GM21528 (cell line): ENCODE results near the gene FOXE1.

ENCODE experiments used
- ATAC-seq: cut with Tn5 transposase; IDR thresholded peaks from one replicate; pipeline ENCODE4 v1.9.1; 2021; ENCODE audit warnings: mild to moderate bottlenecking, moderate library complexity; ENCODE audit not compliant: unreplicated experiment, low FRiP score

FOXE1 gene

GRCh38 chr9:97861148-97861475 lies 8.1 kb downstream of the FOXE1 start:
- no peak for ATAC-seq

- no peak for ATAC-seq
These were observed 10.3 kb downstream of the FOXE1 start for GRCh38 chr9:97863314-97863713.

GRCh38 chr9:97864396-97864795 lies 11.4 kb downstream of the FOXE1 start:
- no peak for ATAC-seq

- no peak for ATAC-seq
These were observed 13.3 kb downstream of the FOXE1 start for GRCh38 chr9:97866300-97866699.

- no peak for ATAC-seq
These were observed 13.8 kb downstream of the FOXE1 start for GRCh38 chr9:97866848-97867247.

GRCh38 chr9:97868859-97869258 lies 15.8 kb downstream of the FOXE1 start:
- ATAC-seq: no peak

GRCh38 chr9:97873425-97873824 lies 20.4 kb downstream of the FOXE1 start:
- no peak for ATAC-seq

- no peak for ATAC-seq
These were observed 20.9 kb downstream of the FOXE1 start for GRCh38 chr9:97873882-97874281.

- no peak for ATAC-seq
These were observed 21.6 kb downstream of the FOXE1 start for GRCh38 chr9:97874624-97875023.

GRCh38 chr9:97875111-97875510 lies 22.1 kb downstream of the FOXE1 start:
- ATAC-seq: no peak

GRCh38 chr9:97876061-97876460 lies 23.0 kb downstream of the FOXE1 start:
- ATAC-seq: no peak

GRCh38 chr9:97880336-97880735 lies 27.3 kb downstream of the FOXE1 start:
- no peak for ATAC-seq

- no peak for ATAC-seq
These were observed 37.2 kb downstream of the FOXE1 start for GRCh38 chr9:97889941-97890887.

GRCh38 chr9:97891736-97892135 lies 38.7 kb downstream of the FOXE1 start:
- no peak for ATAC-seq

- no peak for ATAC-seq
These were observed 39.4 kb downstream of the FOXE1 start for GRCh38 chr9:97892421-97892820.

GRCh38 chr9:97895211-97895610 lies 42.2 kb downstream of the FOXE1 start:
- no peak for ATAC-seq

- ATAC-seq: no peak
These were observed 42.8 kb downstream of the FOXE1 start for GRCh38 chr9:97895695-97896332.

GRCh38 chr9:97900103-97900737 lies 47.2 kb downstream of the FOXE1 start:
- no peak for ATAC-seq

- no peak for ATAC-seq
These were observed 47.9 kb downstream of the FOXE1 start for GRCh38 chr9:97900738-97901565.

GRCh38 chr9:97903177-97903576 lies 50.2 kb downstream of the FOXE1 start:
- no peak for ATAC-seq

GRCh38 chr9:97904725-97905124 lies 51.7 kb downstream of the FOXE1 start:
- ATAC-seq: no peak
